ENCODE data around the gene SNHG17.
"Not testable (repeated sequence)": the region's sequence is repeated elsewhere in the genome, so short reads cannot be mapped to it uniquely, and the experiment has no call there.

The SNHG17 gene

GRCh38 chr20:38458314-38458713 lies 23.2 kb upstream of the SNHG17 start:
- no peak overlapping the region for H3K4me3 Mint-ChIP-seq
- no peaks in the 10 kb centered on the region for H3K36me3 Mint-ChIP-seq
- H3K4me1 Mint-ChIP-seq = peaks cover 2% of the 10 kb centered on the region
- ATAC-seq (ENCODE audit: low read depth) (no peak), DNase-seq (ENCODE audit: low spot score in 2 of 2) (no peak)
- no peaks in the 10 kb centered on the region for H3K9me3 Mint-ChIP-seq
- no peak overlapping the region for H3K27ac Mint-ChIP-seq
- no peaks in the 10 kb centered on the region for H3K27me3 Mint-ChIP-seq

GRCh38 chr20:38454556-38455473 lies 19.7 kb upstream of the SNHG17 start:
- Mint-ChIP-seq H3K9me3 (no peaks in the 10 kb centered on the region), H3K4me3 (no peak overlapping the region), H3K27me3 (no peaks in the 10 kb centered on the region), H3K36me3 (peaks cover 16% of the 10 kb centered on the region), H3K27ac (no peak overlapping the region), H3K4me1 (peaks cover 2% of the 10 kb centered on the region)
- ATAC-seq (ENCODE audit: low read depth) (no peak), DNase-seq (ENCODE audit: low spot score in 2 of 2) (no peak)

- Mint-ChIP-seq H3K27ac (no peak overlapping the region), H3K4me3 (no peak overlapping the region), H3K4me1 (peaks cover 2% of the 10 kb centered on the region), H3K9me3 (no peaks in the 10 kb centered on the region), H3K27me3 (no peaks in the 10 kb centered on the region), H3K36me3 (peaks cover 23% of the 10 kb centered on the region)
- no peak for DNase-seq (ENCODE audit: low spot score in 2 of 2)
- peak; percentile 53 for ATAC-seq (ENCODE audit: low read depth)
Observed at GRCh38 chr20:38453941-38454340, 18.8 kb upstream of the SNHG17 start.

GRCh38 chr20:38452880-38453624 lies 17.9 kb upstream of the SNHG17 start:
- no peak for DNase-seq (ENCODE audit: low spot score in 2 of 2)
- no peak for ATAC-seq (ENCODE audit: low read depth)
- no peak overlapping the region for H3K27ac Mint-ChIP-seq
- H3K27me3 Mint-ChIP-seq = no peaks in the 10 kb centered on the region
- H3K4me1 Mint-ChIP-seq = peaks cover 8% of the 10 kb centered on the region
- H3K36me3 Mint-ChIP-seq = peaks cover 23% of the 10 kb centered on the region
- H3K4me3 Mint-ChIP-seq = no peak overlapping the region
- H3K9me3 Mint-ChIP-seq = no peaks in the 10 kb centered on the region

GRCh38 chr20:38450412-38450975 lies 15.4 kb upstream of the SNHG17 start:
- Mint-ChIP-seq H3K36me3 (peaks cover 23% of the 10 kb centered on the region), H3K4me3 (no peak overlapping the region), H3K9me3 (no peaks in the 10 kb centered on the region), H3K4me1 (peaks cover 17% of the 10 kb centered on the region), H3K27me3 (no peaks in the 10 kb centered on the region), H3K27ac (no peak overlapping the region)
- no peak for ATAC-seq (ENCODE audit: low read depth)
- DNase-seq (ENCODE audit: low spot score in 2 of 2) = no peak

GRCh38 chr20:38449046-38449445 lies 13.9 kb upstream of the SNHG17 start:
- Mint-ChIP-seq H3K27me3 (no peaks in the 10 kb centered on the region), H3K4me1 (peaks cover 19% of the 10 kb centered on the region), H3K4me3 (no peak overlapping the region), H3K36me3 (peaks cover 23% of the 10 kb centered on the region), H3K9me3 (no peaks in the 10 kb centered on the region), H3K27ac (peak overlapping the region; percentile 3)
- ATAC-seq (ENCODE audit: low read depth) (no peak), DNase-seq (ENCODE audit: low spot score in 2 of 2) (no peak)

GRCh38 chr20:38447931-38448675 lies 13.0 kb upstream of the SNHG17 start:
- Mint-ChIP-seq H3K27ac (peak overlapping the region; percentile 68), H3K27me3 (no peaks in the 10 kb centered on the region), H3K36me3 (peaks cover 23% of the 10 kb centered on the region), H3K9me3 (no peaks in the 10 kb centered on the region), H3K4me1 (peaks cover 17% of the 10 kb centered on the region), H3K4me3 (peak overlapping the region; percentile 90)
- DNase-seq (ENCODE audit: low spot score in 2 of 2) (peak; percentile 35 to 39), ATAC-seq (ENCODE audit: low read depth) (peak; percentile 74)

GRCh38 chr20:38447251-38447661 lies 12.1 kb upstream of the SNHG17 start:
- H3K27me3 Mint-ChIP-seq = peaks cover 2% of the 10 kb centered on the region
- peaks cover 20% of the 10 kb centered on the region for H3K36me3 Mint-ChIP-seq
- H3K4me1 Mint-ChIP-seq = peaks cover 17% of the 10 kb centered on the region
- H3K4me3 Mint-ChIP-seq = peak overlapping the region; percentile 90
- H3K9me3 Mint-ChIP-seq = no peaks in the 10 kb centered on the region
- H3K27ac Mint-ChIP-seq = peak overlapping the region; percentile 68
- ATAC-seq (ENCODE audit: low read depth) (no peak), DNase-seq (ENCODE audit: low spot score in 2 of 2) (no peak)

GRCh38 chr20:38446441-38447209 lies 11.5 kb upstream of the SNHG17 start:
- peak; percentile 90 to 92 for DNase-seq (ENCODE audit: low spot score in 2 of 2)
- peaks cover 3% of the 10 kb centered on the region for H3K27me3 Mint-ChIP-seq
- peaks cover 17% of the 10 kb centered on the region for H3K4me1 Mint-ChIP-seq
- H3K4me3 Mint-ChIP-seq = peak overlapping the region; percentile 90
- no peaks in the 10 kb centered on the region for H3K9me3 Mint-ChIP-seq
- H3K36me3 Mint-ChIP-seq = peaks cover 17% of the 10 kb centered on the region
- H3K27ac Mint-ChIP-seq = peak overlapping the region; percentile 68
- peak; percentile 89 for ATAC-seq (ENCODE audit: low read depth)

GRCh38 chr20:38445901-38446425 lies 10.8 kb upstream of the SNHG17 start:
- peaks cover 17% of the 10 kb centered on the region for H3K4me1 Mint-ChIP-seq
- no peak for DNase-seq (ENCODE audit: low spot score in 2 of 2)
- H3K27ac Mint-ChIP-seq = peak overlapping the region; percentile 68
- peaks cover 3% of the 10 kb centered on the region for H3K27me3 Mint-ChIP-seq
- no peaks in the 10 kb centered on the region for H3K9me3 Mint-ChIP-seq
- ATAC-seq (ENCODE audit: low read depth) = no peak
- peaks cover 11% of the 10 kb centered on the region for H3K36me3 Mint-ChIP-seq
- H3K4me3 Mint-ChIP-seq = peak overlapping the region; percentile 90

GRCh38 chr20:38445381-38445796 lies 10.3 kb upstream of the SNHG17 start:
- Mint-ChIP-seq H3K4me1 (peaks cover 17% of the 10 kb centered on the region), H3K36me3 (peaks cover 8% of the 10 kb centered on the region), H3K9me3 (no peaks in the 10 kb centered on the region), H3K27me3 (peaks cover 3% of the 10 kb centered on the region), H3K4me3 (no peak overlapping the region), H3K27ac (no peak overlapping the region)
- ATAC-seq (ENCODE audit: low read depth) (no peak), DNase-seq (ENCODE audit: low spot score in 2 of 2) (no peak)

GRCh38 chr20:38441916-38442315 lies 6.8 kb upstream of the SNHG17 start:
- no peak for ATAC-seq (ENCODE audit: low read depth)
- H3K27me3 Mint-ChIP-seq = peaks cover 3% of the 10 kb centered on the region
- peaks cover 7% of the 10 kb centered on the region for H3K4me1 Mint-ChIP-seq
- H3K4me3 Mint-ChIP-seq = no peak overlapping the region
- H3K27ac Mint-ChIP-seq = no peak overlapping the region
- H3K36me3 Mint-ChIP-seq = no peaks in the 10 kb centered on the region
- H3K9me3 Mint-ChIP-seq = no peaks in the 10 kb centered on the region
- no peak for DNase-seq (ENCODE audit: low spot score in 2 of 2)

GRCh38 chr20:38441110-38441509 lies 6.0 kb upstream of the SNHG17 start:
- H3K9me3 Mint-ChIP-seq; H3K27ac Mint-ChIP-seq; DNase-seq (ENCODE audit: low spot score in 2 of 2); H3K4me1 Mint-ChIP-seq; H3K36me3 Mint-ChIP-seq; ATAC-seq (ENCODE audit: low read depth); H3K27me3 Mint-ChIP-seq; H3K4me3 Mint-ChIP-seq: not testable (repeated sequence)

Measured in memory B cell (primary cell).